Lower leg skin (tissue), 3 donors: ENCODE results near the gene CYB5R2.

Experiments
- CTCF ChIP-seq, 3 donors: fragments of 450-650 bp; IDR thresholded peaks; one replicate each; pipeline ENCODE4 v1.5.1; 2016; ENCODE audit warnings: antibody characterized with exemption in 3 of 3, mild to moderate bottlenecking in 3 of 3, moderate library complexity in 2 of 3
- POLR2A ChIP-seq, 2 donors: fragments of 450-650 bp; IDR thresholded peaks; one replicate each; pipeline ENCODE4 v1.6.1; 2016 to 2017; ENCODE audit warnings: antibody characterized with exemption in 2 of 2, mild to moderate bottlenecking in 1 of 2, moderate library complexity in 1 of 2

GRCh38 chr11:7696424-7696823 is 23.1 kb upstream of the CYB5R2 start:
- no peak for TF ChIP-seq CTCF (IDR thresholded peaks at IDR 0.05)
- no peak for TF ChIP-seq POLR2A (IDR thresholded peaks at IDR 0.05)
